NB4 (cell line): ENCODE data around the gene AP1M1.

Experiments used
- CTCF ChIP-seq: IDR thresholded peaks from one replicate; pipeline ENCODE4 v1.5.1; 2012; ENCODE audit warnings: low read depth, low read length
- POLR2A ChIP-seq: IDR thresholded peaks from 2 replicates; pipeline ENCODE4 v1.6.1; 2011; ENCODE audit warnings: mild to moderate bottlenecking; ENCODE audit not compliant: insufficient read length; ENCODE audit errors: extremely low read depth

DNA sequence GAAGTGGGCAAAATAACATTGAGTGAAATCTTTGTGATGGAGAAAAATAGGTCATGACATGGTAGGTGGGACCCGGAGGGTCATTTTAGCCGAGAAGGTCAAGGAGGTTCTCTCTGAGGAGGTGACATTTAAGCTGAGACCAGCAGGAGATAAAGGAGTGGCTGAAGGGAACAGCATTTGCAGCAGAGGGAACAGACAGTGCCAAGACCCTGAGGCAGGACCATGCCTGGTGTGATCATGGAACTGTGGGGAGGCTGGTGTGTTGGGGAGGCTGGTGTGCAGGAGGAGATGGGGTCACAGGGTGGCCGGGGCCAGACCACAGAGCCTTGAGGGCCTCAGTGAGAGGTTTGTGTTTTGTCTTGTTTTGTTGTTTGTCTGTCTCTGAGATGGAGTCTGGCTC, 67.5 kb downstream of the AP1M1 start:
- TF ChIP-seq CTCF: no peak
- TF ChIP-seq POLR2A: no peak
